Esophagus muscularis mucosa (tissue), 4 donors: ENCODE measurements around the gene GRID2. TPM values are rescaled to one million over a fixed set of nuclear protein-coding genes. Genes with fewer than 3 reads are reported as not detected.

Experiments used
- DNase-seq: peaks from one replicate; pipeline ENCODE4 v3.0.0-alpha.2; 2017; ENCODE audit errors: extremely low spot score
- H3K27ac ChIP-seq, 4 donors: fragments of 200-600 bp; sonication (generic); replicated peaks in 1 of 4; 1 replicate in 3 of 4; 2 replicates in 1 of 4; pipeline ENCODE4 v1.5.1; 2016 to 2019; ENCODE audit warnings: mild to moderate bottlenecking in 1 of 4
- H3K27me3 ChIP-seq, 4 donors: fragments of 200-600 bp; sonication (generic); one replicate each; pipeline versions ENCODE4 v1.5.1 to v1.6.0; 2016 to 2019
- H3K36me3 ChIP-seq, 4 donors: fragments of 200-600 bp; sonication (generic); one replicate each; pipeline ENCODE4 v1.5.1; 2016 to 2019
- H3K4me1 ChIP-seq, 4 donors: fragments of 200-600 bp; sonication (generic); one replicate each; pipeline ENCODE4 v1.5.1; 2016 to 2019
- H3K4me3 ChIP-seq, 4 donors: fragments of 200-600 bp; sonication (generic); 1 replicate in 2 of 4; 2 replicates in 2 of 4; pipeline ENCODE4 v1.5.1; 2016 to 2019; ENCODE audit warnings: mild to moderate bottlenecking in 4 of 4, moderate library complexity in 1 of 4
- H3K9me3 ChIP-seq, 4 donors: fragments of 200-600 bp; sonication (generic); 1 replicate in 3 of 4; 2 replicates in 1 of 4; pipeline ENCODE4 v1.5.1; 2016 to 2019
- EP300 ChIP-seq: sonication (generic); formaldehyde crosslinking; IDR thresholded peaks from one replicate; pipeline ENCODE4 v1.6.1; 2017; ENCODE audit warnings: antibody characterized with exemption
- POLR2A ChIP-seq: fragments of 450-650 bp; IDR thresholded peaks from one replicate; pipeline ENCODE4 v1.6.1; 2017; ENCODE audit warnings: antibody characterized with exemption, moderate library complexity, mild to moderate bottlenecking, low read depth
- POLR2AphosphoS5 ChIP-seq, 2 donors: sonication (generic); formaldehyde crosslinking; IDR thresholded peaks; one replicate each; pipeline ENCODE4 v1.6.1; 2017; ENCODE audit warnings: antibody characterized with exemption in 2 of 2
- WGBS: methylation state at CpG from one replicate; pipeline ENCODE4 v1.1.5; 2018; 5-methylcytosine and 5-hydroxymethylcytosine counted together
- intact Hi-C: fragments of 100-400 bp; cut with DNase I; formaldehyde crosslinking; loops from one replicate; pipeline ENCODE4 v1.15.1; 2023
- total RNA-seq, 4 donors: library from RNA; depleted of rRNA; stranded (reverse); fragments of >200 nt; gene quantifications; one replicate each; pipeline versions ENCODE4 v1.1.0 to v1.2.1, GENCODE V29; 2016
- TF ChIP-seq, protein P1 (sequence below), 3 experiments: fragments of 200-600 bp in 2 of 3; fragments of 450-650 bp in 1 of 3; sonication (generic) in 2 of 3; IDR thresholded peaks; one replicate each; pipeline ENCODE4 v1.5.1; 2017 to 2019; ENCODE audit warnings: antibody characterized with exemption in 3 of 3, mild to moderate bottlenecking in 2 of 3, moderate library complexity in 1 of 3

Gene GRID2
- total RNA-seq, 4 donors from 2014 or later, result 0.06 to 0.17 TPM; not detected in 2

DNA sequence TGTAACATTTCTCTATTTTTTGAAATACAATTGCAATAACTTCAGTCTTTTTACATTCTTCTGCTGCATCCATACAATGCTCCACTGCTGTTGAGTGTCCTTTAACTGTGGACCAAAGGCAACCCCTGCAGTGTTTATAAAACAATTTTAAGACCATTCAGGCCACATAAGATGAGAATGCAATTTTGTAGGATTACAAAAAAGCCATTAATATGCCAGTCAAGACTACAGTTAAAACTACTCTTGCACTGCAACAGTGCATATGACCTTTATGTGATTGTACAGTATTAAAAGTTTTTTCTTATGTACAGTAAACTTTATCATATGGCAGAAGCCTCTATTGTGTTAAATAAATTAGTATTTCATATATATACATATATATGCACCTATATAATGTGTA is 1469.1 kb downstream of the GRID2 start:
- no peak for TF ChIP-seq POLR2AphosphoS5 (IDR thresholded peaks at IDR 0.05)
- TF ChIP-seq POLR2A, result no peak
- TF ChIP-seq, protein P1, sequence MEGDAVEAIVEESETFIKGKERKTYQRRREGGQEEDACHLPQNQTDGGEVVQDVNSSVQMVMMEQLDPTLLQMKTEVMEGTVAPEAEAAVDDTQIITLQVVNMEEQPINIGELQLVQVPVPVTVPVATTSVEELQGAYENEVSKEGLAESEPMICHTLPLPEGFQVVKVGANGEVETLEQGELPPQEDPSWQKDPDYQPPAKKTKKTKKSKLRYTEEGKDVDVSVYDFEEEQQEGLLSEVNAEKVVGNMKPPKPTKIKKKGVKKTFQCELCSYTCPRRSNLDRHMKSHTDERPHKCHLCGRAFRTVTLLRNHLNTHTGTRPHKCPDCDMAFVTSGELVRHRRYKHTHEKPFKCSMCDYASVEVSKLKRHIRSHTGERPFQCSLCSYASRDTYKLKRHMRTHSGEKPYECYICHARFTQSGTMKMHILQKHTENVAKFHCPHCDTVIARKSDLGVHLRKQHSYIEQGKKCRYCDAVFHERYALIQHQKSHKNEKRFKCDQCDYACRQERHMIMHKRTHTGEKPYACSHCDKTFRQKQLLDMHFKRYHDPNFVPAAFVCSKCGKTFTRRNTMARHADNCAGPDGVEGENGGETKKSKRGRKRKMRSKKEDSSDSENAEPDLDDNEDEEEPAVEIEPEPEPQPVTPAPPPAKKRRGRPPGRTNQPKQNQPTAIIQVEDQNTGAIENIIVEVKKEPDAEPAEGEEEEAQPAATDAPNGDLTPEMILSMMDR (IDR thresholded peaks at IDR 0.05), result no peak
- no peak for TF ChIP-seq EP300
- H3K4me1 ChIP-seq, result no peaks in the 10 kb centered on the region
- H3K9me3 ChIP-seq, result no peaks in the 10 kb centered on the region
- no peaks in the 10 kb centered on the region for H3K36me3 ChIP-seq
- intact Hi-C loops, result no loop called here
- no peak for DNase-seq
- H3K4me3 ChIP-seq, result no peak overlapping the region
- H3K27me3 ChIP-seq, result no peaks in the 10 kb centered on the region
- no peak overlapping the region for H3K27ac ChIP-seq

DNA sequence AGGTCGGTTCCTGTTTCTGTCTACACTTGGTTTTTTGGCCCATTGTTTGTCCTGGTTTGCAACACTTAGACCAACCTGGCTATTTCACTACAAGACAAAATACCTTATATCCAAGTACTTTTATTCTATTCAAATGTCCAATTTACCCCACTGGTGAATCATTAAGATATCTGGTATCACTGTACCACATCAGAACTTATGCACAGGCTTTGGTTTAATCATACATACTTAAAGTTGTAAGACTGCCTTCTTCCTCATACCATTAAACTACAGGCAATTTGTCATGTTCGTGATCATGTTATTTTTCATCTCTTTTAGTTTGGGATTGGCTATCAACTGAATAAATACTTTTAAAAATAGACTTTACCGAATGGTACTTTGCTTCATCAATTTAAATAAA is 1471.8 kb downstream of the GRID2 start:
- Histone ChIP-seq H3K27ac (no peak overlapping the region), H3K4me1 (no peaks in the 10 kb centered on the region), H3K4me3 (no peak overlapping the region), H3K27me3 (no peaks in the 10 kb centered on the region), H3K36me3 (no peaks in the 10 kb centered on the region), H3K9me3 (no peaks in the 10 kb centered on the region)
- intact Hi-C loops, result no loop called here
- TF ChIP-seq POLR2A, result no peak
- DNase-seq, result no peak
- 90% methylated on average over 3 of the region's 3 CpGs for WGBS

GRCh38 chr4:93776386-93777080 is 1472.8 kb downstream of the GRID2 start:
- TF ChIP-seq, protein P1 (IDR thresholded peaks at IDR 0.05), result no peak
- DNase-seq, result no peak
- Histone ChIP-seq H3K4me3 (no peak overlapping the region), H3K36me3 (no peaks in the 10 kb centered on the region), H3K9me3 (no peaks in the 10 kb centered on the region), H3K27ac (no peak overlapping the region), H3K27me3 (no peaks in the 10 kb centered on the region), H3K4me1 (no peaks in the 10 kb centered on the region)
- WGBS, result 44% methylated on average over 4 of the region's 4 CpGs
- intact Hi-C loops, result no loop called here

DNA sequence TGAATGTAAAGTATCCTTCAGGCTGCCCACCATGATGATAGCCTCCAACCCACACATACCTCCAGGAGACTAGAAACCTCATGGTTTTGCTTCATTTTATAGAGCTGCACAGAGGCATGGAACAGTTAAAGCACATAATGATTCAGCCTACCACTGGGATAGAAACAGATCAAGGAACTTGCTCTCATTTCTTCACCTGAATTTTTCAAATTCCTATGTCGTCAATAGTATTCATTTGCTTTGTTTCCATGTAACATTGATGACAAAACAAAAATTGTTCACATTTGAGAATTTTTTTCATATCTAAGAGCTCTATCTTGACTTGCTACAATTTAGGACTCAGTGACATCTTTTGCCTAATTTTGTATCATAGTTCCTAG is 1473.3 kb downstream of the GRID2 start:
- no peak for DNase-seq
- no peak overlapping the region for H3K27ac ChIP-seq
- 83% methylated on average over 1 of the region's 1 CpG for WGBS
- intact Hi-C loops, result no loop called here
- no peak overlapping the region for H3K4me3 ChIP-seq
- no peaks in the 10 kb centered on the region for H3K36me3 ChIP-seq
- no peaks in the 10 kb centered on the region for H3K4me1 ChIP-seq
- TF ChIP-seq POLR2A (no peak), POLR2AphosphoS5 (IDR thresholded peaks at IDR 0.05) (no peak), EP300 (no peak)
- TF ChIP-seq, protein P1 (IDR thresholded peaks at IDR 0.05), result no peak
- no peaks in the 10 kb centered on the region for H3K27me3 ChIP-seq
- H3K9me3 ChIP-seq, result no peaks in the 10 kb centered on the region

DNA sequence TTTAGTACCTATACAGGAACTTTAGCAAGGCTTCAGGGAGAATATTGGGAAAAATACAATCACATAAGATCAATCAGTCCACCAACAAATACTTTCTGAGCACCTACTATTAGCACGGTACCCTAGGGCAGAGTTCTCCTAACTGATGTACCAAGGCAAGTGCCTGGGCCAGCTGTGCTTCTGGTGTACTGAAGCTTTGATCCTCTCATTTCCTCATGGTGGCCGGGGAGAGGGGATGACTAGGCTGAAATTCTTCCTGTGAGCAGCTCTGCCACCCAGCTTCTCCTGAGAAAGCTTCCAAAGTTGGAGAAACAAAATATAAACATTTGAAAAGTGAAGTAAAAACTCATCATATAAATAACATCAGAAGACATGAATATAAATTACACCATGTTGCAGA is 1475.5 kb downstream of the GRID2 start:
- intact Hi-C loops, result no loop called here
- no peaks in the 10 kb centered on the region for H3K27me3 ChIP-seq
- 77% methylated on average over 2 of the region's 2 CpGs for WGBS
- H3K4me3 ChIP-seq, result no peak overlapping the region
- DNase-seq, result no peak
- H3K36me3 ChIP-seq, result no peaks in the 10 kb centered on the region
- H3K4me1 ChIP-seq, result no peaks in the 10 kb centered on the region
- no peaks in the 10 kb centered on the region for H3K9me3 ChIP-seq
- H3K27ac ChIP-seq, result no peak overlapping the region
- TF ChIP-seq EP300 (no peak), POLR2A (no peak), POLR2AphosphoS5 (IDR thresholded peaks at IDR 0.05) (no peak)
- TF ChIP-seq, protein P1 (IDR thresholded peaks at IDR 0.05), result no peak
